Measurements from ENCODE around the gene SPSB1.

- TF ChIP-seq ZNF462 (CRISPR knock-in tag; IDR thresholded peaks at IDR 0.05) (no peak), POLR2AphosphoS5 (IDR thresholded peaks at IDR 0.05; ENCODE audit: low read depth) (no peak), CTCF (conservative IDR thresholded peaks at IDR 0.05; ENCODE audit: low read depth in 2 of 2) (no peak)
Measured at GRCh38 chr1:9309080-9309479, 16.4 kb downstream of the SPSB1 start.

Data from GM23338 (cell line).